ENCODE measurements around the gene RER1. TPM values are rescaled to one million over a fixed set of nuclear protein-coding genes. Genes with fewer than 3 reads are reported as not detected.

Gene RER1
- total RNA-seq, 3 donors from 2014 or later, result 58.3 to 75.1 (median 70.4) TPM

- intact Hi-C loops (cut with DNase I; ENCODE audit: low total_unique reads), result no loop called here
Measured at GRCh38 chr1:2385606-2386280, 5.9 kb upstream of the RER1 start.

GRCh38 chr1:2386636-2387611 lies 4.7 kb upstream of the RER1 start:
- Histone ChIP-seq H3K4me3 (no peak overlapping the region), H3K4me1 (peaks cover under 1 to 8% of the 10 kb centered on the region in 2 donors), H3K36me3 (no peaks in the 10 kb centered on the region), H3K27me3 (no peaks in the 10 kb centered on the region), H3K27ac (no peak overlapping the region), H3K9me3 (no peaks in the 10 kb centered on the region)
- no peak for DNase-seq (ENCODE audit: low spot score in 2 of 2)
- intact Hi-C loops (cut with DNase I; ENCODE audit: low total_unique reads), result no loop called here
- no peak for TF ChIP-seq POLR2AphosphoS5 (IDR thresholded peaks at IDR 0.05)

More at GRCh38 chr1:2385606-2386280, 5.9 kb upstream of the RER1 start:
- no peaks in the 10 kb centered on the region for H3K9me3 ChIP-seq
- H3K27me3 ChIP-seq, result no peaks in the 10 kb centered on the region
- H3K4me3 ChIP-seq, result no peak overlapping the region
- no peak for DNase-seq (ENCODE audit: low spot score in 2 of 2)
- no peak for TF ChIP-seq POLR2A (IDR thresholded peaks at IDR 0.05)
- no peak for TF ChIP-seq POLR2AphosphoS5 (IDR thresholded peaks at IDR 0.05)
- no peak for TF ChIP-seq CTCF (IDR thresholded peaks at IDR 0.05)
- H3K36me3 ChIP-seq, result no peaks in the 10 kb centered on the region
- H3K4me1 ChIP-seq, result peaks cover 9 to 15% of the 10 kb centered on the region in 2 donors
- H3K27ac ChIP-seq, result no peak overlapping the region

GRCh38 chr1:2388004-2388913 lies 3.4 kb upstream of the RER1 start:
- H3K9me3 ChIP-seq, result no peaks in the 10 kb centered on the region
- peaks cover 4 to 16% of the 10 kb centered on the region in 2 donors for H3K4me1 ChIP-seq
- TF ChIP-seq POLR2A (IDR thresholded peaks at IDR 0.05) (no peak), POLR2AphosphoS5 (IDR thresholded peaks at IDR 0.05) (no peak), CTCF (IDR thresholded peaks at IDR 0.05) (no peak)
- no peak for DNase-seq (ENCODE audit: low spot score in 2 of 2)
- no peaks in the 10 kb centered on the region for H3K36me3 ChIP-seq
- intact Hi-C loops (cut with DNase I; ENCODE audit: low total_unique reads), result no loop called here
- H3K27ac ChIP-seq, result no peak overlapping the region
- no peak overlapping the region for H3K4me3 ChIP-seq
- H3K27me3 ChIP-seq, result no peaks in the 10 kb centered on the region

- intact Hi-C loops (cut with DNase I; ENCODE audit: low total_unique reads), result loop anchor here (5.0 kb wide), 2 partner anchors 182 to 197 kb away; partner anchors contain the start of gene FAAP20
- H3K4me3 ChIP-seq, result no peak overlapping the region
- H3K27ac ChIP-seq, result no peak overlapping the region
- DNase-seq (ENCODE audit: low spot score in 2 of 2), result no peak
- H3K27me3 ChIP-seq, result no peaks in the 10 kb centered on the region
- H3K9me3 ChIP-seq, result no peaks in the 10 kb centered on the region
- peaks cover 4 to 16% of the 10 kb centered on the region in 2 donors for H3K4me1 ChIP-seq
- TF ChIP-seq POLR2AphosphoS5 (IDR thresholded peaks at IDR 0.05) (no peak), POLR2A (IDR thresholded peaks at IDR 0.05) (no peak), CTCF (IDR thresholded peaks at IDR 0.05) (no peak)
- no peaks in the 10 kb centered on the region for H3K36me3 ChIP-seq
Measured at GRCh38 chr1:2389644-2390043, 2.0 kb upstream of the RER1 start.

GRCh38 chr1:2391931-2392509 lies 379 bp downstream of the RER1 start:
- intact Hi-C loops (cut with DNase I; ENCODE audit: low total_unique reads), result loop anchor here (5.0 kb wide), 2 partner anchors 185 to 200 kb away; partner anchors contain the start of gene FAAP20

More at GRCh38 chr1:2391931-2392509, 379 bp downstream of the RER1 start:
- H3K9me3 ChIP-seq, result no peaks in the 10 kb centered on the region
- H3K4me3 ChIP-seq, result peak overlapping the region; percentile 87 to 96 (median 92)
- no peaks in the 10 kb centered on the region for H3K27me3 ChIP-seq
- peak overlapping the region; percentile 90 to 95 for H3K27ac ChIP-seq
- TF ChIP-seq POLR2A (IDR thresholded peaks at IDR 0.05) (no peak), CTCF (IDR thresholded peaks at IDR 0.05) (no peak), POLR2AphosphoS5 (IDR thresholded peaks at IDR 0.05) (no peak)
- H3K36me3 ChIP-seq, result no peaks in the 10 kb centered on the region
- peaks cover 4 to 16% of the 10 kb centered on the region in 2 donors for H3K4me1 ChIP-seq
- no peak for DNase-seq (ENCODE audit: low spot score in 2 of 2)

Measured in breast epithelium (tissue), 4 donors.